Mucosa of rectum (tissue), 2 donors: ENCODE results near the gene LMBR1L.
"Not testable (repeated sequence)": the region's sequence is repeated elsewhere in the genome, so short reads cannot be mapped to it uniquely, and the experiment has no call there.

ENCODE experiments used
- H3K27ac ChIP-seq, 2 donors: one replicate each; pipeline ENCODE4 v1.7.0; 2013; ENCODE audit warnings: inconsistent platforms in 2 of 2, low read depth in 2 of 2, low read length in 2 of 2
- H3K27me3 ChIP-seq, 2 donors: one replicate each; pipeline ENCODE4 v1.7.0; 2013; ENCODE audit warnings: low read length in 2 of 2; ENCODE audit not compliant: control insufficient read depth in 2 of 2, insufficient read depth in 2 of 2
- H3K36me3 ChIP-seq, 2 donors: one replicate each; pipeline ENCODE4 v1.7.0; 2013; ENCODE audit warnings: low read length in 2 of 2; ENCODE audit not compliant: control insufficient read depth in 2 of 2, insufficient read depth in 2 of 2
- H3K4me1 ChIP-seq, 2 donors: one replicate each; pipeline ENCODE4 v1.7.0; 2013; ENCODE audit warnings: low read length in 2 of 2, mild to moderate bottlenecking in 1 of 2; ENCODE audit not compliant: control insufficient read depth in 2 of 2, insufficient read depth in 2 of 2
- H3K4me3 ChIP-seq, 2 donors: one replicate each; pipeline ENCODE4 v1.7.0; 2013; ENCODE audit warnings: low read length in 2 of 2
- H3K9ac ChIP-seq, 2 donors: one replicate each; pipeline ENCODE4 v1.7.0; 2013; ENCODE audit warnings: low read length in 2 of 2, low read depth in 1 of 2, mild to moderate bottlenecking in 1 of 2
- H3K9me3 ChIP-seq, 2 donors: one replicate each; pipeline ENCODE4 v1.7.0; 2013; ENCODE audit warnings: low read length in 2 of 2; ENCODE audit not compliant: control insufficient read depth in 2 of 2
- donor health status: healthy.
- donor health status: Normal muscosa, but diverticular disease.

The LMBR1L gene, protein sequence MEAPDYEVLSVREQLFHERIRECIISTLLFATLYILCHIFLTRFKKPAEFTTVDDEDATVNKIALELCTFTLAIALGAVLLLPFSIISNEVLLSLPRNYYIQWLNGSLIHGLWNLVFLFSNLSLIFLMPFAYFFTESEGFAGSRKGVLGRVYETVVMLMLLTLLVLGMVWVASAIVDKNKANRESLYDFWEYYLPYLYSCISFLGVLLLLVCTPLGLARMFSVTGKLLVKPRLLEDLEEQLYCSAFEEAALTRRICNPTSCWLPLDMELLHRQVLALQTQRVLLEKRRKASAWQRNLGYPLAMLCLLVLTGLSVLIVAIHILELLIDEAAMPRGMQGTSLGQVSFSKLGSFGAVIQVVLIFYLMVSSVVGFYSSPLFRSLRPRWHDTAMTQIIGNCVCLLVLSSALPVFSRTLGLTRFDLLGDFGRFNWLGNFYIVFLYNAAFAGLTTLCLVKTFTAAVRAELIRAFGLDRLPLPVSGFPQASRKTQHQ

DNA sequence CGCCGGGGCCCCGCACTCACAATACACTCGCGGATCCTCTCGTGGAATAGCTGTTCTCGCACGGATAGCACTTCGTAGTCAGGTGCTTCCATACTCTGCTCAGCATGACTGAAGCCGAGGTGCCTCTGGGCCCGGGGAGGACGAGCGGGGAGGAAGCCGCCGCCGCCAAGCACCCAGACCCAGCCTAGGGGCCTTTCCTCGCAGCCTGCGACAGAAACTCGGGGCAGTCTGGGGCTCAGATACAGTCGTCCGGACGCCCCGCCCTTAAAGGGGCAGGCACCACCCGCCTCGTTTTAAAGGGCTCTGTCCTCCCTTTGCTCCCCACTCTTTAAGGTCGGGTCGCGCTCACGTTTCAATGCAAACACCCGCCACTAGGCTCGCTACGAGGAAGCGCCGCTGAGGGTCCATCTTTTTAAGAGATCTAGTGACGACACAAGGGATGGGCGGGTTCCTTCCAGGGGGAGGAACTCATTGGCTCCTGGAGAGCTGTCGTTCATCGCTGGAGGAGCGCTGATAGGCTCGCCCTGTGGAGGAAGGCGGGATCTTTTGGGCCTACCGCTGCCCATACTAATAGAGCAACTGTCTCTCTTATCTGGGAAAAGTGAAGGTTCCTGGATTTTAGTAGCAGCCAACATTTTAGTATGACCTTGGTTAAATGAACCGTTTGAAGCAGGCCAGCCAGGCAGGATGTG lies at the start of gene LMBR1L:
Gene LMBR1L (minus strand): TSS at position 384 of the 692 bp plus-strand sequence. CDS start 292 bp downstream, at position 92.
- no peaks in the 10 kb centered on the region for H3K27me3 ChIP-seq

DNA sequence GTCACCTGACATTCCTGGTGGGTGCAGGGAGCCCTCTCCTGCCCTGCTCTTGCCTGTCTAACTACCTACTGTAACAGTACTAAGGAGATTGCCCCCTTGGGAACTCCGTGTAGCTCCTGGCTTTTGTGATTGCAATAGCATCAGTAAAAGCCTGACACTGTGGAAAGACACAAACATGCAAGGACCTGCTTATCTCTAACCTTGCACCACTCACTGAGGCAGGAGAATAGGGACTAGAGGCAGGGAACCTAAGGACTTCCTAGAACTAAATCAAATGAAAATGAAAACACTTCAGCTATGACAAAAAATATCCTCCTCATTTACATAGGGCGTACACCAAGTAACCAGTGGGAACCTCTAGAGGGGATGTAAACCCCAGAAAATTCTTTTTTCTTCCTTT lies 49.8 kb upstream of the LMBR1L start:
- no peaks in the 10 kb centered on the region for H3K27me3 ChIP-seq
- H3K9me3 ChIP-seq, result no peaks in the 10 kb centered on the region
- no peaks in the 10 kb centered on the region for H3K4me1 ChIP-seq
- H3K27ac ChIP-seq, result no peak overlapping the region
- no peaks in the 10 kb centered on the region for H3K36me3 ChIP-seq
- H3K4me3 ChIP-seq, result no peak overlapping the region
- H3K9ac ChIP-seq, result no peak overlapping the region

More for the DNA sequence above, at the start of gene LMBR1L:
- H3K36me3 ChIP-seq, result peaks cover 6 to 11% of the 10 kb centered on the region in 2 donors
- H3K9me3 ChIP-seq, result no peaks in the 10 kb centered on the region
- H3K4me3 ChIP-seq, result peak within 1 kb of the TSS; percentile 90 to 97
- peaks cover 15 to 18% of the 10 kb centered on the region in 2 donors for H3K4me1 ChIP-seq
- peak within 1 kb of the TSS; percentile 95 to 99 for H3K9ac ChIP-seq
- H3K27ac ChIP-seq, result peak within 1 kb of the TSS; percentile 97 to 98

DNA sequence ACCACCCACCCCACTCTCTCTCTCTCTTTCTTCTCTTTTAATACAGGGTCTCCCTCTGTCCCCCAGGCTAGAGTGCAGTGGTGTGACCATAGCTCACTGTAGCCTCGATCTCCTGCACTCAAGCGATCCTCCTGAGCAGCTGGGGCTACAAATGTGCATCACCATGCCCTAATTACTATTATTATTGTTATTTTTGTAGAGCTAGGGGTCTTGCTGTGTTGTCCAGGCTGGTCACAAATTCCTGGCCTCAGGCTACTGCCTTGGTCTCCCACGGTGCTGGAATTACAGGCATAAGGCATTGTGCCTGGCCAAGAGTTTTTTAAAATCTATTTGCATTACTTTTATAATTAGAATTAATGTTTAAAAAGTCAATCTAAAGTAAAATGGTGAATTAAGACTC lies 43.6 kb upstream of the LMBR1L start:
- no peaks in the 10 kb centered on the region for H3K9me3 ChIP-seq
- H3K4me3 ChIP-seq, result no peak overlapping the region
- no peak overlapping the region for H3K9ac ChIP-seq
- no peaks in the 10 kb centered on the region for H3K27me3 ChIP-seq
- no peaks in the 10 kb centered on the region for H3K4me1 ChIP-seq
- no peak overlapping the region for H3K27ac ChIP-seq
- no peaks in the 10 kb centered on the region for H3K36me3 ChIP-seq

DNA sequence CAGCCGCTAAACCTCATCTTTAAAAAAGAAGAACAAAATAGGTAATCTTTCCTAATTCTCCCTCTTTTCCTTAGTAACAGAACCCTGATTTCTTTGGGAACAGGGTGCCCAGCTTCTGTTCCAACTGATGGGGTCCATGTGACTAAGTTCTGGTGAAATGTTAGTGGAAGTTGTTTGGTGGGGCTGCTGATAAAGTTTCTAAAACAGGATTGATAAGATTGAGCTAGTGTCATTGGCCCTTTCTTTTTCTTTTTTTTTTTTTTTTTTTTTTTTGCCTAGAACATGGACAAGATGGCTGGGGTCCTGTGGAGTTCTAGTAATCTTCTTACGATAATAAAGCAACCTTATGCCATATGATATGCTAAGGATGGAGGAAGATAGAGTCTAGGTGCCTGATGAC lies 36.7 kb upstream of the LMBR1L start:
- Histone ChIP-seq H3K4me3 (no peak overlapping the region), H3K36me3 (no peaks in the 10 kb centered on the region), H3K27me3 (no peaks in the 10 kb centered on the region), H3K9ac (no peak overlapping the region), H3K4me1 (no peaks in the 10 kb centered on the region), H3K9me3 (no peaks in the 10 kb centered on the region), H3K27ac (no peak overlapping the region)

DNA sequence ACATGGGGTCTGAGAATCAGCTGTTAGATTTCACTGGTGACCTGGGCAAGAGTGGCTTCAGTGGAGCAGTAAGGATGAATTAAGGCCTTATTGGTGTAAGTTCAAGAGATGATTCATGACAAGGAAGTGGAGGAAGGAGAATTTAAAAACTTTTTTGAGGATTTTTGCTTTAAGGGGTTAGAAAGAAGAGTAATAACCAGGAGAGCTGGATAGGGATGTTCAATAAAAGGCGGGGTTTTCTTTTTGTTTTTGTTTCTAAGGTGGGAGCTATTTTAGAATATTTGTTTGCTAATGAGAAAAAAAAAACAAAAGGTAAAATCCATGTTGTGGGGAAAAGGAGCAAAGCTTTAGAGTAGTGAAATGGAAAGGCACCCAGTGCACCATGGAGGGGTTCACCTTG lies 35.8 kb upstream of the LMBR1L start:
- H3K36me3 ChIP-seq, result no peaks in the 10 kb centered on the region
- no peaks in the 10 kb centered on the region for H3K4me1 ChIP-seq
- no peak overlapping the region for H3K27ac ChIP-seq
- no peak overlapping the region for H3K9ac ChIP-seq
- no peaks in the 10 kb centered on the region for H3K27me3 ChIP-seq
- no peak overlapping the region for H3K4me3 ChIP-seq
- no peaks in the 10 kb centered on the region for H3K9me3 ChIP-seq

DNA sequence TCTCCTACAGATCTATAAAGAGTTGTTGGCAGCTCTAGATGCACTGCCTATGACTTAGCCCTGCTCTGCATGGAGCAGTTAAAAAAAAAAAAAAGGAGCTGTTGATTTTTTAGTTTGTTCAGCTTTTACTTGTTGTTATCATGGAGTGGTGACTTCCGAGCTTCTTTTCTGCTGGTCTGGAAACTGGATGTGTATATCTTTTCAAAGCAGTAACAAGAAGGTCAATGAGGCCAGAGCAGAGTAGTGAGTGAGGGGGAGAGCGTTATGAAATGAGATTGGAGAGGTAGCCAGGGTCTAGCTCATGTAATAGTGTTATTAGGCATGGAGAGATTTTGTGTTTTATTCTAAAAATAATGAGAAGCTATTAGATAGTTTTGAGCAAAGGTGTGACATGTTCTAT lies 33.7 kb upstream of the LMBR1L start:
- Histone ChIP-seq H3K27ac (no peak overlapping the region), H3K36me3 (no peaks in the 10 kb centered on the region), H3K27me3 (no peaks in the 10 kb centered on the region), H3K4me3 (no peak overlapping the region), H3K4me1 (no peaks in the 10 kb centered on the region), H3K9ac (no peak overlapping the region), H3K9me3 (no peaks in the 10 kb centered on the region)

DNA sequence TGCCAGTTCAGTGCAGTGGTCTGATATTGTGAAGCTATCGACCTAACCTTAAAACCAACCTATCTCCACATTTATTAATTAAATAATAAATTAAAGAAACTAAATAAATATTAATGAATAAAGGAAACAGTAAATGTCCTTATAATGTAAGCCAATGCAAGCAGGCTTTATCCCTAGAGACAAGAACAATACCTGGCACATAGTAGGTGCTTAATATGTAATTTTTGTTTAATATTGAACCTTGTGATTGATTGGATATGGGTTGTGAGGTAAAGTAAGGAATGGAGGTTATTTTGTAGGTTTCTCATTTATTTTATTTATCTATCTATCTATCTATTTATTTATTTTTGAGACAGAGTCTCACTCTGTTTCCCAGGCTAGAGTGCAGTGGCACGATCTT lies 28.4 kb upstream of the LMBR1L start:
- Histone ChIP-seq H3K9ac (no peak overlapping the region), H3K4me1 (no peaks in the 10 kb centered on the region), H3K27ac (no peak overlapping the region), H3K36me3 (no peaks in the 10 kb centered on the region), H3K4me3 (no peak overlapping the region), H3K27me3 (no peaks in the 10 kb centered on the region), H3K9me3 (no peaks in the 10 kb centered on the region)

DNA sequence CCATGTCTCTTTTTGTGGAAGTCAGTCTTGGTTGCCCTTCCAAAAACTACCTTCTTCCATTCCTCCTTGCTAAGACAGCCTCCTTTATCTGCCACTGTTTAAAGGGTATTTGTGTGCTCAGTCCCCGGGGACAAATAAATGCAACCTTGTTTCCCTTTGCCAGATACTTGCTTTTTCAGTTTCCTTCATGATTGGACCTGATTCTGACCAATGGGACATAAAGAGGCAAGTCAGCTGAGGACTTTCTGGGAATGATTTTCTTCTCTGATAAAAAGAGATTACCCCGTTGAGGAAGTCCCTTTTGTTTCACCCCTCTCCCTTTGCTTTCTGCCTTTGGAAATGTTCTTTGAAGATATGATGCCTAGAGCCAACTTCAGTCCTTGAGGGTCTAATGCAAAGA lies 27.9 kb upstream of the LMBR1L start:
- Histone ChIP-seq H3K9ac (no peak overlapping the region), H3K36me3 (no peaks in the 10 kb centered on the region), H3K9me3 (no peaks in the 10 kb centered on the region), H3K4me1 (no peaks in the 10 kb centered on the region), H3K27ac (no peak overlapping the region), H3K4me3 (no peak overlapping the region), H3K27me3 (no peaks in the 10 kb centered on the region)

DNA sequence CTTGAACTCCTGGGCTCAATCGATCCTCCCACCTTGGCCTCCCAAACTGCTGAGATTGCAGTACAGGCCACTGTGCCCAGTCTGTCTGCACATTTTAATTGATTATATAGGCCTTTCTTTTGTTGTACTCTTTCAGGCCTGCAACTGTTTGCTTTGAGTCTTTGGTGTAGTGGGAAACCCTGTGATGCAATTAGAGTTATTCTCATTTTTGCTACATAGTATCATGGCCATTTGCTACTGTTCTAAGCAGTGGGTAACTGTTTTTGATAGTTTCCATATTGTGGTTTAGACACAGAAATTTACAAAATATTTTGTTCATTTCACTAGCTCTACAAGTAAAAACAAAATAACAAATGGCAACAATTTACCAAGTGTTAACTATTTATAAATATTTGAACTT lies 26.8 kb upstream of the LMBR1L start:
- Histone ChIP-seq H3K9ac (no peak overlapping the region), H3K27ac (no peak overlapping the region)

DNA sequence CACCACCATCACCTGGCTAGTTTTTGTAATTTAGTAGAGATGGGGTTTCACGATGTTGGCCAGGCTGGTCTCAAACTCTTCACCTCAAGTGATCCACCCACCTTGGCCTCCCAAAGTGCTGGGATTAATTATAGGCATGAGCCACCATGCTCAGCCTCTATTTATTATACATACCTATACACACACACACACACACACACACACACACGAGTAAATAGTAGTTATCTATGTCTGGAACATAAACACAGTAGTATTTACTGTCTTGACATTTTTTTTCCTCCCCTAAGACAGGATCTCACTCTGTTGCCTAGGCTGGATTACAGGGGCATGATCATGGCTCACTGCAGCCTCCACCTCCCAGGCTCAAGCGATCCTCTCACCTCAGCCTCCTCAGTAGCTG lies 26.4 kb upstream of the LMBR1L start:
- H3K36me3 ChIP-seq, H3K27ac ChIP-seq, H3K4me3 ChIP-seq, H3K27me3 ChIP-seq, H3K9ac ChIP-seq, H3K4me1 ChIP-seq, H3K9me3 ChIP-seq: not testable (repeated sequence)

More for the DNA sequence above, 26.8 kb upstream of the LMBR1L start:
- Histone ChIP-seq H3K4me3 (no peak overlapping the region), H3K4me1 (peaks cover 0 to 2% of the 10 kb centered on the region in 2 donors), H3K27me3 (no peaks in the 10 kb centered on the region), H3K36me3 (no peaks in the 10 kb centered on the region), H3K9me3 (no peaks in the 10 kb centered on the region)
